ENCODE data around the gene EIF2S3B. TPM values are rescaled to one million over a fixed set of nuclear protein-coding genes. Genes with fewer than 3 reads are reported as not detected.

Gene EIF2S3B
- total RNA-seq, 3 donors from 2014 or later (not counting 1 experiment from before 2014, with no cell fraction given) = 0.88 TPM; not detected in 2

DNA sequence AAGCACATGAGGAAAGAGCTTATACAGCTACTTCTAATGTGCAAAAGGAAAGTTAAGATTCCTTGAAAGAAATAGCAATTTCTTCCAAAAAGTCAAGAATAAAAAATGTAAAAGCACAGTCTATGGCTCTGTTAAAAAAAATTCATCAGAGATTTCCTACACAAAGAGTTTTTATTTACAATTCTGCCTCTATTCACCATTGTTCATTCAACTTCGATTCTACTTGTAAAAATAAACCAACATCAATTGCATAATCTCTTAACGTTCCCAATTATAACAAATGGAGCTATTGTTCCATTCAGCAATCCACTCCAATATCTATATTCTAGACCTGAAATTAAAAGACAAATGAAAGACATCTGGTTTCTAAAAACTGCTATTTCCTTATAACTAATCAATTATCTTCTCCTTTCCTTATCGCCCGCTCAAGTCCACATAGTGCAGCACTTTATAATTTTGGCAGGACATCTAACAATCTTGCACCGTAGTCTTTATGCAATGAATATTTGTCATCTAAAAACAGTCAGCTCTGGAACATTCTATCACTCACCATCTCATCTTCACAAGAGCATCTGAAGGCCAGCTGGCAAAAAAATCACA is 6.2 kb downstream of the EIF2S3B start:
- TF ChIP-seq, protein P1, sequence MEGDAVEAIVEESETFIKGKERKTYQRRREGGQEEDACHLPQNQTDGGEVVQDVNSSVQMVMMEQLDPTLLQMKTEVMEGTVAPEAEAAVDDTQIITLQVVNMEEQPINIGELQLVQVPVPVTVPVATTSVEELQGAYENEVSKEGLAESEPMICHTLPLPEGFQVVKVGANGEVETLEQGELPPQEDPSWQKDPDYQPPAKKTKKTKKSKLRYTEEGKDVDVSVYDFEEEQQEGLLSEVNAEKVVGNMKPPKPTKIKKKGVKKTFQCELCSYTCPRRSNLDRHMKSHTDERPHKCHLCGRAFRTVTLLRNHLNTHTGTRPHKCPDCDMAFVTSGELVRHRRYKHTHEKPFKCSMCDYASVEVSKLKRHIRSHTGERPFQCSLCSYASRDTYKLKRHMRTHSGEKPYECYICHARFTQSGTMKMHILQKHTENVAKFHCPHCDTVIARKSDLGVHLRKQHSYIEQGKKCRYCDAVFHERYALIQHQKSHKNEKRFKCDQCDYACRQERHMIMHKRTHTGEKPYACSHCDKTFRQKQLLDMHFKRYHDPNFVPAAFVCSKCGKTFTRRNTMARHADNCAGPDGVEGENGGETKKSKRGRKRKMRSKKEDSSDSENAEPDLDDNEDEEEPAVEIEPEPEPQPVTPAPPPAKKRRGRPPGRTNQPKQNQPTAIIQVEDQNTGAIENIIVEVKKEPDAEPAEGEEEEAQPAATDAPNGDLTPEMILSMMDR (IDR thresholded peaks at IDR 0.05) = no peak
- Histone ChIP-seq H3K36me3 (ENCODE audit: control insufficient read depth, insufficient read depth, low read length) (no peaks in the 10 kb centered on the region), H3K27ac (ENCODE audit: low read length) (no peak overlapping the region), H3K4me1 (ENCODE audit: control insufficient read depth, insufficient read depth, low read length) (no peaks in the 10 kb centered on the region), H3K4me3 (ENCODE audit: low read length) (no peak overlapping the region), H3K9me3 (ENCODE audit: control insufficient read depth, insufficient read depth, low read length) (no peaks in the 10 kb centered on the region), H3K27me3 (ENCODE audit: control insufficient read depth, insufficient read depth, low read length) (no peaks in the 10 kb centered on the region)
- intact Hi-C loops (cut with micrococcal nuclease) = no loop called here
- Mint-ChIP-seq H3K4me3 (no peak overlapping the region), H3K27me3 (ENCODE audit: low read depth in 2 of 2) (peaks cover 0 to 26% of the 10 kb centered on the region in 2 donors), H3K36me3 (no peaks in the 10 kb centered on the region), H3K9me3 (no peaks in the 10 kb centered on the region), H3K27ac (no peak overlapping the region), H3K4me1 (no peaks in the 10 kb centered on the region)
- ATAC-seq (no peak), DNase-seq (no peak)
- 96% methylated on average over 5 of the region's 5 CpGs for WGBS (ENCODE audit: insufficient coverage)

DNA sequence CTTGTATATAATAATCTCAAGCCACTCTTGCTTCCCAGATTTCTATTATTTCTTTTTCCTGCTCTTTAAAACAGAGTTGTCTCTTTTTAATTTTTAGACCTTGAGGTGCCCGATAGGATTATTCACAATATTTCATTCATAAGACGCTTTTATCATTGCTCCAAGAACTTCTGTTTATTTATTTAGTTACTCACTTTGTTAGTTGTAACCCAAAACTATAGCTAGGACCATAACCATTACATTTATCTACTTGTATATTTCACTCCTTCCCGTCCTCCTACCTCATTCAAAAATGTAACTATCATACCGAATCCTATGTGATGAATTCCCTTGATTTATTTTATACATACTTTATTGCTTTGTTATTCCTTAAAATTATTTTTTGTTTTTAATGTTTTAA is 7.1 kb downstream of the EIF2S3B start:
- Mint-ChIP-seq H3K27ac (no peak overlapping the region), H3K4me1 (no peaks in the 10 kb centered on the region), H3K9me3 (no peaks in the 10 kb centered on the region), H3K4me3 (no peak overlapping the region), H3K27me3 (ENCODE audit: low read depth in 2 of 2) (peaks cover 3 to 23% of the 10 kb centered on the region in 2 donors), H3K36me3 (no peaks in the 10 kb centered on the region)
- DNase-seq (no peak), ATAC-seq (no peak)
- Histone ChIP-seq H3K4me3 (ENCODE audit: low read length) (no peak overlapping the region), H3K9me3 (ENCODE audit: control insufficient read depth, insufficient read depth, low read length) (no peaks in the 10 kb centered on the region), H3K27ac (ENCODE audit: low read length) (no peak overlapping the region), H3K4me1 (ENCODE audit: control insufficient read depth, insufficient read depth, low read length) (no peaks in the 10 kb centered on the region), H3K36me3 (ENCODE audit: control insufficient read depth, insufficient read depth, low read length) (no peaks in the 10 kb centered on the region), H3K27me3 (ENCODE audit: control insufficient read depth, insufficient read depth, low read length) (no peaks in the 10 kb centered on the region)
- TF ChIP-seq, protein P1 (IDR thresholded peaks at IDR 0.05) = no peak
- 100% methylated on average over 2 of the region's 4 CpGs for WGBS (ENCODE audit: insufficient coverage)
- intact Hi-C loops (cut with micrococcal nuclease) = no loop called here

DNA sequence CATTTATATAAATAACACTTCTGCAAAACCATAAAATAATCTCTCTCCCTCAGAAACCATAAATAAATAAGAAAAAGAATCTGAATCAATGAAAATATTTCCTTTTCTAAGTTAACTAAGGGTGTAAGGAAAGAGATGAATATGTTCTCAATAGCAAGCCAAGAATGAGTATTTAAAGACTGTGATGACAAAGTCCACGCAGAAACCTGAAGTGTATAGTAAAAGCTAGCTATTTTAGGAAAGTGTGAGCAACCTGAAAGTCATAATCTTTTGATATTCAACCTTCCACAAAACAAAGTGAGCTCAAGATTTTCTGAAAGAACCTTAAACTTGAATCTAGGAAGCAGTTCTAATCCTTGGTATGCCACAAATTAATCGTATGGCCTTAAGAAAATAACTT is 15.9 kb downstream of the EIF2S3B start:
- TF ChIP-seq, protein P1 (IDR thresholded peaks at IDR 0.05) = no peak
- Mint-ChIP-seq H3K27ac (no peak overlapping the region), H3K4me3 (no peak overlapping the region), H3K27me3 (ENCODE audit: low read depth in 2 of 2) (peaks cover 0 to 3% of the 10 kb centered on the region in 2 donors), H3K4me1 (no peaks in the 10 kb centered on the region), H3K36me3 (no peaks in the 10 kb centered on the region), H3K9me3 (peaks cover 0 to 2% of the 10 kb centered on the region in 2 donors)
- 93% methylated on average over 2 of the region's 2 CpGs for WGBS (ENCODE audit: insufficient coverage)
- Histone ChIP-seq H3K9me3 (ENCODE audit: control insufficient read depth, insufficient read depth, low read length) (no peaks in the 10 kb centered on the region), H3K4me1 (ENCODE audit: control insufficient read depth, insufficient read depth, low read length) (no peaks in the 10 kb centered on the region), H3K4me3 (ENCODE audit: low read length) (no peak overlapping the region), H3K27ac (ENCODE audit: low read length) (no peak overlapping the region), H3K36me3 (ENCODE audit: control insufficient read depth, insufficient read depth, low read length) (no peaks in the 10 kb centered on the region), H3K27me3 (ENCODE audit: control insufficient read depth, insufficient read depth, low read length) (no peaks in the 10 kb centered on the region)
- intact Hi-C loops (cut with micrococcal nuclease) = no loop called here
- DNase-seq (no peak), ATAC-seq (no peak)
